SK-N-SH treated with all-trans-retinoic acid at 6 μM for 48 hours (cell line): ENCODE measurements around the gene ARPC5L.
A peak's percentile ranks its signal among the peaks of the same experiment; 100 is the strongest.

ENCODE experiments used
- ATAC-seq: fragments of 200-7000 bp; cut with Tn5 transposase; 3 replicates; pipeline ENCODE4 v1.9.1; 2020; ENCODE audit warnings: mild to moderate bottlenecking, moderate library complexity
- ARNTL ChIP-seq: fragments of 450-650 bp; formaldehyde crosslinking; IDR thresholded peaks from 2 replicates; pipeline ENCODE4 v1.5.0; 2020; ENCODE audit warnings: low read depth, mild to moderate bottlenecking, moderate library complexity, borderline replicate concordance
- BACH2 ChIP-seq: fragments of 250-450 bp; sonication (Bioruptor Pico); IDR thresholded peaks from 2 replicates; pipeline ENCODE4 v1.9.0; 2021; ENCODE audit warnings: mild to moderate bottlenecking, borderline replicate concordance
- CREB5 ChIP-seq: fragments of 250-450 bp; sonication (Bioruptor Pico); IDR thresholded peaks from 2 replicates; pipeline ENCODE4 v1.5.1; 2020; ENCODE audit warnings: low read depth, mild to moderate bottlenecking, moderate library complexity
- CSDC2 ChIP-seq: fragments of 250-450 bp; sonication (Bioruptor Pico); IDR thresholded peaks from 2 replicates; pipeline ENCODE4 v1.5.0; 2020; ENCODE audit warnings: mild to moderate bottlenecking, moderate library complexity
- ESRRG ChIP-seq: fragments of 250-450 bp; sonication (Bioruptor Pico); IDR thresholded peaks from 2 replicates; pipeline ENCODE4 v1.6.1; 2021; ENCODE audit warnings: mild to moderate bottlenecking
- GLIS3 ChIP-seq: fragments of 250-450 bp; sonication (Bioruptor Pico); IDR thresholded peaks from 2 replicates; pipeline ENCODE4 v1.5.0; 2020; ENCODE audit warnings: mild to moderate bottlenecking, moderate library complexity
- ISL1 ChIP-seq: fragments of 250-450 bp; sonication (Bioruptor Pico); IDR thresholded peaks from 2 replicates; pipeline ENCODE4 v2.1.2; 2022; ENCODE audit warnings: mild to moderate bottlenecking, moderate library complexity
- OSR1 ChIP-seq: fragments of 250-450 bp; sonication (Bioruptor Pico); IDR thresholded peaks from 2 replicates; pipeline ENCODE4 v1.8.0; 2022; ENCODE audit warnings: moderate library complexity, mild to moderate bottlenecking, inconsistent platforms
- PATZ1 ChIP-seq: fragments of 250-450 bp; sonication (Bioruptor Pico); IDR thresholded peaks from 2 replicates; pipeline ENCODE4 v1.8.0; 2020; ENCODE audit warnings: mild to moderate bottlenecking, moderate library complexity, borderline replicate concordance
- PPARA ChIP-seq: fragments of 250-450 bp; sonication (Bioruptor Pico); IDR thresholded peaks from 2 replicates; pipeline ENCODE4 v1.5.0; 2020; ENCODE audit warnings: mild to moderate bottlenecking, borderline replicate concordance
- RARB ChIP-seq: fragments of 250-450 bp; sonication (Bioruptor Pico); IDR thresholded peaks from 2 replicates; pipeline ENCODE4 v1.8.0; 2021; ENCODE audit warnings: mild to moderate bottlenecking, moderate library complexity
- SNAI2 ChIP-seq: fragments of 250-450 bp; sonication (Bioruptor Pico); IDR thresholded peaks from 2 replicates; pipeline ENCODE4 v1.5.0; 2020; ENCODE audit warnings: mild to moderate bottlenecking, moderate library complexity
- TCF4 ChIP-seq: fragments of 250-450 bp; sonication (Bioruptor Pico); IDR thresholded peaks from 2 replicates; pipeline ENCODE4 v1.8.0; 2021; ENCODE audit warnings: mild to moderate bottlenecking, moderate library complexity, borderline replicate concordance
- TOX ChIP-seq: fragments of 250-450 bp; sonication (Bioruptor Pico); IDR thresholded peaks from 2 replicates; pipeline ENCODE4 v1.8.0; 2021; ENCODE audit warnings: mild to moderate bottlenecking, moderate library complexity, borderline replicate concordance
- ZC3H10 ChIP-seq: fragments of 250-450 bp; sonication (Bioruptor Pico); IDR thresholded peaks from 2 replicates; pipeline ENCODE4 v1.5.1; 2021; ENCODE audit warnings: mild to moderate bottlenecking, moderate library complexity
- ZFP3 ChIP-seq: fragments of 250-450 bp; sonication (Bioruptor Pico); IDR thresholded peaks from 2 replicates; pipeline ENCODE4 v1.5.0; 2020; ENCODE audit warnings: mild to moderate bottlenecking, moderate library complexity
- ZFP30 ChIP-seq: fragments of 450-650 bp; formaldehyde crosslinking; IDR thresholded peaks from 2 replicates; pipeline ENCODE4 v1.5.0; 2022; ENCODE audit warnings: mild to moderate bottlenecking, moderate library complexity
- ZNF565 ChIP-seq: fragments of 450-650 bp; formaldehyde crosslinking; conservative IDR thresholded peaks from 2 replicates; pipeline ENCODE4 v1.5.0; 2020; ENCODE audit warnings: low read depth, mild to moderate bottlenecking, moderate library complexity
- ZNF70 ChIP-seq: fragments of 450-650 bp; formaldehyde crosslinking; IDR thresholded peaks from 2 replicates; pipeline ENCODE4 v1.5.0; 2020; ENCODE audit warnings: mild to moderate bottlenecking, moderate library complexity
- ZNF8 ChIP-seq: fragments of 450-650 bp; formaldehyde crosslinking; IDR thresholded peaks from 2 replicates; pipeline ENCODE4 v1.5.0; 2020; ENCODE audit warnings: mild to moderate bottlenecking, moderate library complexity
- TF ChIP-seq, protein P1 (sequence below): fragments of 250-450 bp; sonication (Bioruptor Pico); IDR thresholded peaks from 2 replicates; pipeline ENCODE4 v1.5.0; 2020; ENCODE audit warnings: mild to moderate bottlenecking, moderate library complexity
- TF ChIP-seq, protein P2 (sequence below): fragments of 250-450 bp; sonication (Bioruptor Pico); IDR thresholded peaks from 2 replicates; pipeline ENCODE4 v1.8.0; 2021; ENCODE audit warnings: low read depth, mild to moderate bottlenecking, moderate library complexity, borderline replicate concordance
- TF ChIP-seq, protein P3 (sequence below): fragments of 250-450 bp; sonication (Bioruptor Pico); IDR thresholded peaks from 2 replicates; pipeline ENCODE4 v1.5.1; 2021; ENCODE audit warnings: mild to moderate bottlenecking, moderate library complexity

ARPC5L gene

DNA sequence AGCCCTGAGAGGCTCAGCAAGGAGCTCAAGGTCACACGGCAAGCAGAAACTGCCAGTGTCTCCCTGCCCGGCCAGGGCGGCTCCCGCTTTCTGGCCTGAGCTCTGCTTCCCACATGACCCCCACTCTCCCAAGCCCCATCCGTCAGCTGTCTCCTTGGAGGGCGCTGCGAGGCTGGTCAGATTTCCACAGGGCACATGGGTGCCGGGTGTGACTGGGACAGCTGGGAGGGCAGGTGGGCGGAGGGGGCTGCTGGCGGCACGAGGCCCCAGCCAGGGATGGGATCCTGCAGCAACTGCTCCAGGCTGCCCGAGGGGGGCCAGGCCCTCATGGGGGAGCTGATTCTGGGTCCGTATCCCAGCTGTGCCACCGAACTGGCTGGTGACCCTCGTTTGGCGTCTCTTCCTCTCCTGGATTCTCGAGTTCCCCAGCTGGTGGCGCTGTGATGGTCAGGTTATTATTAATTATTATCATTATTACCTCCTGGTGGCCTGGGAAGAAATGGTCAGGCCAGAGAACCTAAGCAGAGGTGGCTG is 21.6 kb upstream of the ARPC5L start:
- TF ChIP-seq RARB, result no peak
- TF ChIP-seq, protein P1, sequence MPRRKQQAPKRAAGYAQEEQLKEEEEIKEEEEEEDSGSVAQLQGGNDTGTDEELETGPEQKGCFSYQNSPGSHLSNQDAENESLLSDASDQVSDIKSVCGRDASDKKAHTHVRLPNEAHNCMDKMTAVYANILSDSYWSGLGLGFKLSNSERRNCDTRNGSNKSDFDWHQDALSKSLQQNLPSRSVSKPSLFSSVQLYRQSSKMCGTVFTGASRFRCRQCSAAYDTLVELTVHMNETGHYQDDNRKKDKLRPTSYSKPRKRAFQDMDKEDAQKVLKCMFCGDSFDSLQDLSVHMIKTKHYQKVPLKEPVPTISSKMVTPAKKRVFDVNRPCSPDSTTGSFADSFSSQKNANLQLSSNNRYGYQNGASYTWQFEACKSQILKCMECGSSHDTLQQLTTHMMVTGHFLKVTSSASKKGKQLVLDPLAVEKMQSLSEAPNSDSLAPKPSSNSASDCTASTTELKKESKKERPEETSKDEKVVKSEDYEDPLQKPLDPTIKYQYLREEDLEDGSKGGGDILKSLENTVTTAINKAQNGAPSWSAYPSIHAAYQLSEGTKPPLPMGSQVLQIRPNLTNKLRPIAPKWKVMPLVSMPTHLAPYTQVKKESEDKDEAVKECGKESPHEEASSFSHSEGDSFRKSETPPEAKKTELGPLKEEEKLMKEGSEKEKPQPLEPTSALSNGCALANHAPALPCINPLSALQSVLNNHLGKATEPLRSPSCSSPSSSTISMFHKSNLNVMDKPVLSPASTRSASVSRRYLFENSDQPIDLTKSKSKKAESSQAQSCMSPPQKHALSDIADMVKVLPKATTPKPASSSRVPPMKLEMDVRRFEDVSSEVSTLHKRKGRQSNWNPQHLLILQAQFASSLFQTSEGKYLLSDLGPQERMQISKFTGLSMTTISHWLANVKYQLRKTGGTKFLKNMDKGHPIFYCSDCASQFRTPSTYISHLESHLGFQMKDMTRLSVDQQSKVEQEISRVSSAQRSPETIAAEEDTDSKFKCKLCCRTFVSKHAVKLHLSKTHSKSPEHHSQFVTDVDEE (CRISPR knock-in tag), result no peak
- no peak for TF ChIP-seq OSR1 (CRISPR knock-in tag)
- no peak for TF ChIP-seq CSDC2 (CRISPR knock-in tag)
- TF ChIP-seq PATZ1 (CRISPR knock-in tag), result no peak
- TF ChIP-seq PPARA (CRISPR knock-in tag), result no peak
- no peak for TF ChIP-seq ZFP30 (CRISPR knock-in tag)
- TF ChIP-seq TOX (CRISPR knock-in tag), result no peak
- TF ChIP-seq CREB5 (CRISPR knock-in tag), result no peak
- no peak for TF ChIP-seq ISL1 (CRISPR knock-in tag)
- TF ChIP-seq ARNTL (CRISPR knock-in tag), result no peak
- no peak for TF ChIP-seq ZNF8 (CRISPR knock-in tag)
- no peak for TF ChIP-seq ZNF70 (CRISPR knock-in tag)
- TF ChIP-seq ZFP3, result no peak
- TF ChIP-seq BACH2 (CRISPR knock-in tag), result no peak
- TF ChIP-seq SNAI2 (CRISPR knock-in tag), result no peak
- peak; percentile 66 for ATAC-seq

- no peak for TF ChIP-seq ARNTL (CRISPR knock-in tag)
- TF ChIP-seq ESRRG (CRISPR knock-in tag), result no peak
- TF ChIP-seq BACH2 (CRISPR knock-in tag), result no peak
- no peak for TF ChIP-seq TCF4
- no peak for TF ChIP-seq ZFP30 (CRISPR knock-in tag)
- TF ChIP-seq GLIS3, result no peak
- no peak for TF ChIP-seq ISL1 (CRISPR knock-in tag)
- TF ChIP-seq ZNF565 (CRISPR knock-in tag), result no peak
- TF ChIP-seq, protein P2, sequence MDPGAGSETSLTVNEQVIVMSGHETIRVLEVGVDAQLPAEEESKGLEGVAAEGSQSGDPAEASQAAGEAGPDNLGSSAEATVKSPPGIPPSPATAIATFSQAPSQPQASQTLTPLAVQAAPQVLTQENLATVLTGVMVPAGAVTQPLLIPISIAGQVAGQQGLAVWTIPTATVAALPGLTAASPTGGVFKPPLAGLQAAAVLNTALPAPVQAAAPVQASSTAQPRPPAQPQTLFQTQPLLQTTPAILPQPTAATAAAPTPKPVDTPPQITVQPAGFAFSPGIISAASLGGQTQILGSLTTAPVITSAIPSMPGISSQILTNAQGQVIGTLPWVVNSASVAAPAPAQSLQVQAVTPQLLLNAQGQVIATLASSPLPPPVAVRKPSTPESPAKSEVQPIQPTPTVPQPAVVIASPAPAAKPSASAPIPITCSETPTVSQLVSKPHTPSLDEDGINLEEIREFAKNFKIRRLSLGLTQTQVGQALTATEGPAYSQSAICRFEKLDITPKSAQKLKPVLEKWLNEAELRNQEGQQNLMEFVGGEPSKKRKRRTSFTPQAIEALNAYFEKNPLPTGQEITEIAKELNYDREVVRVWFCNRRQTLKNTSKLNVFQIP (CRISPR knock-in tag), result no peak
- TF ChIP-seq RARB, result no peak
- TF ChIP-seq, protein P3, sequence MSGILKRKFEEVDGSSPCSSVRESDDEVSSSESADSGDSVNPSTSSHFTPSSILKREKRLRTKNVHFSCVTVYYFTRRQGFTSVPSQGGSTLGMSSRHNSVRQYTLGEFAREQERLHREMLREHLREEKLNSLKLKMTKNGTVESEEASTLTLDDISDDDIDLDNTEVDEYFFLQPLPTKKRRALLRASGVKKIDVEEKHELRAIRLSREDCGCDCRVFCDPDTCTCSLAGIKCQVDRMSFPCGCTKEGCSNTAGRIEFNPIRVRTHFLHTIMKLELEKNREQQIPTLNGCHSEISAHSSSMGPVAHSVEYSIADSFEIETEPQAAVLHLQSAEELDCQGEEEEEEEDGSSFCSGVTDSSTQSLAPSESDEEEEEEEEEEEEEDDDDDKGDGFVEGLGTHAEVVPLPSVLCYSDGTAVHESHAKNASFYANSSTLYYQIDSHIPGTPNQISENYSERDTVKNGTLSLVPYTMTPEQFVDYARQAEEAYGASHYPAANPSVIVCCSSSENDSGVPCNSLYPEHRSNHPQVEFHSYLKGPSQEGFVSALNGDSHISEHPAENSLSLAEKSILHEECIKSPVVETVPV (CRISPR knock-in tag), result no peak
- TF ChIP-seq, protein P1 (CRISPR knock-in tag), result no peak
- no peak for TF ChIP-seq ZC3H10 (CRISPR knock-in tag)
- TF ChIP-seq ZNF8 (CRISPR knock-in tag), result no peak
- no peak for TF ChIP-seq ZFP3
- no peak for TF ChIP-seq CREB5 (CRISPR knock-in tag)
- no peak for TF ChIP-seq ZNF70 (CRISPR knock-in tag)
- no peak for TF ChIP-seq PPARA (CRISPR knock-in tag)
- no peak for TF ChIP-seq CSDC2 (CRISPR knock-in tag)
- TF ChIP-seq, all 23 proteins: peak for 0
- ATAC-seq, result no peak
Measured at GRCh38 chr9:124841075-124841821, 20.7 kb upstream of the ARPC5L start.
